OCI-M1 (cell line): ENCODE results near the gene CABP4.
"Not testable (repeated sequence)": the region's sequence is repeated elsewhere in the genome, so short reads cannot be mapped to it uniquely, and the experiment has no call there.

Experiments
- DNase-seq: peaks from one replicate; lab custom pipeline; 2025; lab: John Stamatoyannopoulos, UW

Gene CABP4

GRCh38 chr11:67453816-67454732, 1.1 kb upstream of the CABP4 start:
- no peak for DNase-seq

GRCh38 chr11:67456068-67456705, 1.0 kb downstream of the CABP4 start:
- DNase-seq, result no peak

GRCh38 chr11:67457453-67457852, 2.3 kb downstream of the CABP4 start:
- DNase-seq, result no peak

- DNase-seq, result no peak
Measured at GRCh38 chr11:67458266-67458665, 3.1 kb downstream of the CABP4 start.

GRCh38 chr11:67463186-67463585, 8.0 kb downstream of the CABP4 start:
- no peak for DNase-seq

GRCh38 chr11:67463680-67464410, 8.7 kb downstream of the CABP4 start:
- peak; percentile 7 for DNase-seq

- DNase-seq, result peak; percentile 90
Measured at GRCh38 chr11:67464411-67465188, 9.4 kb downstream of the CABP4 start.

- peak; percentile 40 for DNase-seq
Measured at GRCh38 chr11:67465189-67465510, 10.0 kb downstream of the CABP4 start.

GRCh38 chr11:67465530-67465929, 10.4 kb downstream of the CABP4 start:
- peak; percentile 24 for DNase-seq

- no peak for DNase-seq
Measured at GRCh38 chr11:67466367-67466766, 11.2 kb downstream of the CABP4 start.

GRCh38 chr11:67466962-67467771, 12.0 kb downstream of the CABP4 start:
- DNase-seq, result no peak

GRCh38 chr11:67468056-67468455, 12.9 kb downstream of the CABP4 start:
- no peak for DNase-seq

GRCh38 chr11:67468456-67468758, 13.3 kb downstream of the CABP4 start:
- no peak for DNase-seq

GRCh38 chr11:67468759-67469507, 13.8 kb downstream of the CABP4 start, which contains the start of gene TMEM134:
Gene TMEM134 (minus strand): TSS chr11:67469251. CDS start chr11:67469192, 59 bp downstream.
- peak; percentile 93 for DNase-seq

GRCh38 chr11:67469508-67469811, 14.3 kb downstream of the CABP4 start:
- no peak for DNase-seq

- no peak for DNase-seq
Measured at GRCh38 chr11:67470337-67471002, 15.3 kb downstream of the CABP4 start.

GRCh38 chr11:67472882-67473281, 17.7 kb downstream of the CABP4 start:
- no peak for DNase-seq

- peak; percentile 3 for DNase-seq
Measured at GRCh38 chr11:67476692-67477091, 21.5 kb downstream of the CABP4 start.

GRCh38 chr11:67477344-67478050, 22.3 kb downstream of the CABP4 start:
- DNase-seq, result not testable (repeated sequence)
